GM19467 (cell line): ENCODE measurements around the gene PDZD8.
A peak's percentile ranks its signal among the peaks of the same experiment; 100 is the strongest.

Experiments
- ATAC-seq: cut with Tn5 transposase; IDR thresholded peaks from one replicate; pipeline ENCODE4 v1.9.1; 2021; ENCODE audit warnings: mild to moderate bottlenecking, moderate library complexity; ENCODE audit not compliant: unreplicated experiment

The PDZD8 gene, protein sequence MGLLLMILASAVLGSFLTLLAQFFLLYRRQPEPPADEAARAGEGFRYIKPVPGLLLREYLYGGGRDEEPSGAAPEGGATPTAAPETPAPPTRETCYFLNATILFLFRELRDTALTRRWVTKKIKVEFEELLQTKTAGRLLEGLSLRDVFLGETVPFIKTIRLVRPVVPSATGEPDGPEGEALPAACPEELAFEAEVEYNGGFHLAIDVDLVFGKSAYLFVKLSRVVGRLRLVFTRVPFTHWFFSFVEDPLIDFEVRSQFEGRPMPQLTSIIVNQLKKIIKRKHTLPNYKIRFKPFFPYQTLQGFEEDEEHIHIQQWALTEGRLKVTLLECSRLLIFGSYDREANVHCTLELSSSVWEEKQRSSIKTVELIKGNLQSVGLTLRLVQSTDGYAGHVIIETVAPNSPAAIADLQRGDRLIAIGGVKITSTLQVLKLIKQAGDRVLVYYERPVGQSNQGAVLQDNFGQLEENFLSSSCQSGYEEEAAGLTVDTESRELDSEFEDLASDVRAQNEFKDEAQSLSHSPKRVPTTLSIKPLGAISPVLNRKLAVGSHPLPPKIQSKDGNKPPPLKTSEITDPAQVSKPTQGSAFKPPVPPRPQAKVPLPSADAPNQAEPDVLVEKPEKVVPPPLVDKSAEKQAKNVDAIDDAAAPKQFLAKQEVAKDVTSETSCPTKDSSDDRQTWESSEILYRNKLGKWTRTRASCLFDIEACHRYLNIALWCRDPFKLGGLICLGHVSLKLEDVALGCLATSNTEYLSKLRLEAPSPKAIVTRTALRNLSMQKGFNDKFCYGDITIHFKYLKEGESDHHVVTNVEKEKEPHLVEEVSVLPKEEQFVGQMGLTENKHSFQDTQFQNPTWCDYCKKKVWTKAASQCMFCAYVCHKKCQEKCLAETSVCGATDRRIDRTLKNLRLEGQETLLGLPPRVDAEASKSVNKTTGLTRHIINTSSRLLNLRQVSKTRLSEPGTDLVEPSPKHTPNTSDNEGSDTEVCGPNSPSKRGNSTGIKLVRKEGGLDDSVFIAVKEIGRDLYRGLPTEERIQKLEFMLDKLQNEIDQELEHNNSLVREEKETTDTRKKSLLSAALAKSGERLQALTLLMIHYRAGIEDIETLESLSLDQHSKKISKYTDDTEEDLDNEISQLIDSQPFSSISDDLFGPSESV

DNA sequence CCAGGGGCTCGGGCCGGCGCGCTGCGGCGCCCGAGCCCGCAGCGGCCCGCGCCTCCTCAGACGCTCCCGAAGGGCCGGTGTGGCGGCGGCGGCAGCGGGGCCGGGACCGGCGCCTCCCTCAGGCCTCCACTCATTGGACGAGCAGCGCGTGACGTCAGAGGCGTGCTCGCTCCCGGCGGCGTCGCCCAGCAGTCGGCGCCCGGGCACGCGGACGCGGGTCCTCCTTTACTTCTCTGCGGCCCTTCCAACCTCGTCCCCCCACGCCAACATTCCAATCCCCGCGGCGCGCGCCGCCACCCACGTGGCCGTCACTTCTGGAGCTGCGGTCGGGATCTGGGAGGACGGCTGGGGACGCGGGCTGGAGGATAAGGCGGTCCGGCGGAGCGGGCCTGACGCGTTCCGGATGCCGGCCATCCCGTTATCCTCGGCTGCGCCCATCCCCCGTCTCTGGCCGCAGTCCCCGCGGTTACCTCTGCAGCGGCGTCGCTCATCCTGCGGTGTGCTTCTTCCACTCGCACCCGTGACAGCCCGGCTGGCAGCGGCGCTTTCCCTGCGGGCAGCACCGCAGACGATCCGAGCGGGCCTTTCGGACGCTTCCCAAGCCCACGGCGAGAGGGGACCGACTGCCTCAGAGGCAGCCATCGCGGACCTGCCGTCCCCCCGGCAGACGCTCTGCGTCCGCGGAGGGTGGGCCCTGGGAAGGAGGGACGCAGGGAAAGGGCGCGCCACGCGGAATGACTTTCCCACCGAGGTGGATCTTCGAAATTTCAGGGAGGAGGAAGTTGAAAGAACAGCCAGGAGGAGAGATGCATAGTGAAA lies at the start of gene PDZD8:
Gene PDZD8 (minus strand): TSS at position 81 of the 819 bp plus-strand sequence. CDS start 213 bp downstream, outside the sequence.
- ATAC-seq, result peak; percentile 82

- no peak for ATAC-seq
Observed at GRCh38 chr10:117424171-117424570, 48.9 kb upstream of the PDZD8 start.

DNA sequence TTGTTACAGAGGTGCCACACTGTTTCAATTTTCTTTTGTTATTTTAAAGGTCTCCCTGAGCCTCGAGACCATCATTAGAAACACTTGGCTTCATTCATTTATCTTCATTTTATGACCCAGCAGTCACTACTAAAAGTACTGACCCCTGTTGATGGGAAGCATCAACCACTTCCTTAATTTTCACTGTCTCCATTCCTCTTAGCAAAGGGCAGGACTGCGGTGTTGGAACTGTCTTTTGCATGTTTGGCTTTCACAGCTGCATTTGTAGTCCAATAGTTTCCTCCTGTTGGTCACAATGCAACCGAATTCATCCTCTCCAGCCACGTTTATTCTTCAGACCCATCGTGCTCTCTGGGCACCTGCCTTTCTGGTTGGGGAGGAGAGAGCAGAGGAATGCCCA lies 46.7 kb upstream of the PDZD8 start:
- ATAC-seq, result no peak

DNA sequence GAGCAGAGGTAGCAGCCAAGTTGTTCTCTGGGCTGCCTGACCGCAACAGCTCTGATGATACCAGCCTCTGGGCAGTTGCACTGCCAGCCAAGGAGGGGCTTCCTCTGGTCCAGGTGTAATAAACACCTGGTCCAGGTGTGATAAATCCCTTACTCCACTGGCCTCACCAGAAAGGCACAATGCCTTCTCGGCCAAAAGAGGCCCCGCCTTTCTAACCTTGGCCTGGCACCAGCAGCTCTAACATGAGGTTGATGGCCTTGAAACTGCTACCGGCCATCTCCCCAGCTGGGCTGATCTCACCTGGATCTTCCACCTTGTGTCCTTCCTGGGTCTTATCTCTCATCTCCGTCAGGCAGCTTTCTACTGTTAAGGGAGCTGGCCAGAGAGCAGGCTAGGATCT lies 45.5 kb upstream of the PDZD8 start:
- ATAC-seq, result no peak

DNA sequence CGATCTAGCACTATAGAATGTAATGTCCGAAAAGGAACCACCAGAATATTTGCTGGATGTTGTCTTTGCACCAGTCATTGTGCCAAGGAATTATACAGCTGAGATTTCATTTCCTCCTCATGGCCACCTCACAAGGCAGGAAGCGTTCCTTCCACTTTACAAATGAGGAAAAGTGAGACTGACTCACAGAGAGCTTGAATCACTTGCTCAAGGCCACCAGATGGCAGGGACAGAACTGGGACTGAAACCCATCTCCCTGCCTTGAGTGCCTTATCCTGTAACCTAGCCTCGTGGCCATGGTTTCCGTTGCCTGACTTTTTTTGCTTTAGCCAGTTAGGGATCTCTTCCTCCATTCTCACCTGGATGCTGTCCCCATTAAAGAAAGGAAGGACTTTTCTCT lies 44.7 kb upstream of the PDZD8 start:
- ATAC-seq, result no peak

GRCh38 chr10:117419159-117419558 lies 43.9 kb upstream of the PDZD8 start:
- no peak for ATAC-seq

- no peak for ATAC-seq
Observed at GRCh38 chr10:117418121-117418520, 42.9 kb upstream of the PDZD8 start.

GRCh38 chr10:117417196-117417595 lies 42.0 kb upstream of the PDZD8 start:
- ATAC-seq, result no peak

GRCh38 chr10:117413928-117414618 lies 38.8 kb upstream of the PDZD8 start:
- ATAC-seq, result no peak

DNA sequence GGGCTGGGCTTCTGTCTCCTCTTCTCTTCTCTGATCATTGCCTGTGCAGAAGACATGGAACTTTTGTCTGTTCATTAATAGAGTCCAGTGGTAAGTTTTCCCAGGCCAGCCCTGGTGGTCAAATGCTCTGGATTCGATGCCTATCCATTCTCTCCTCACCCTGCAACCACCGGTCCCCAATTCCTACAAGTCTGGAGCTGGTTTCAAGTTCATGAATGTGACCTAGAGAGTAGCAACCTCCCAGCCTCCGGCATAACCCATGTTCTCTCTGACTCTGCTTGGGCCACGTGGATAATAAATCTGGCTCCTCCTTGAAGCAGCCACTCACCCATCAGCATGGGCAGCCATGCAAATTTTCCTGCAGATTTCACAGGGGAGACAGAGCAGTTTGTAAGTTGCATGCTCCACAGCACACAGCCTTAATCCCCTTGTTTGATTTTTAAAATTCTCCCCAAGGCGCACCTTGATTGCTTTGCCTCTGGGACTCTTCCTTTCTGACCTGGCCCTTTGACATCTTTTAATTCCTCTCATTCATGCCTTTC lies 37.3 kb upstream of the PDZD8 start:
- no peak for ATAC-seq

- no peak for ATAC-seq
Observed at GRCh38 chr10:117411479-117412399, 36.5 kb upstream of the PDZD8 start.

DNA sequence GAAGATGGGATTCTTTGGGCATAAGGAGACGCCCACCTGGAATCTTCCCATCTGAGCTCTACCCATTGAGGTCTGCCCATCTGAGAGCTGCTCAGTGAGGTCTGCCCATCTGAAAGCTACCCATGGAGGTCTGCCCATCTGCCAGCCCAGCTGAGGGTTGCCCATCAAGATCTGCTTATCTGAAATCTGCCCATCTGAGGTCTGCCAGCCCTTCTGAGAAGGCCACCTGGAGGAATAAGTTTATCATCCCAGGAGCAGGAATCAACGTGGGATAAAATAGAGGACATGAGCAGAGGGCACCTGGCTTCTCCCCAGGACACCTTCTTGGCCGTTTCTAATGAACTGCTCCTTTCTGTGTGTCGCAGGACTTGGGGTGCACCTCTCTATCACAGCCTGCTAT lies 35.3 kb upstream of the PDZD8 start:
- ATAC-seq, result no peak

DNA sequence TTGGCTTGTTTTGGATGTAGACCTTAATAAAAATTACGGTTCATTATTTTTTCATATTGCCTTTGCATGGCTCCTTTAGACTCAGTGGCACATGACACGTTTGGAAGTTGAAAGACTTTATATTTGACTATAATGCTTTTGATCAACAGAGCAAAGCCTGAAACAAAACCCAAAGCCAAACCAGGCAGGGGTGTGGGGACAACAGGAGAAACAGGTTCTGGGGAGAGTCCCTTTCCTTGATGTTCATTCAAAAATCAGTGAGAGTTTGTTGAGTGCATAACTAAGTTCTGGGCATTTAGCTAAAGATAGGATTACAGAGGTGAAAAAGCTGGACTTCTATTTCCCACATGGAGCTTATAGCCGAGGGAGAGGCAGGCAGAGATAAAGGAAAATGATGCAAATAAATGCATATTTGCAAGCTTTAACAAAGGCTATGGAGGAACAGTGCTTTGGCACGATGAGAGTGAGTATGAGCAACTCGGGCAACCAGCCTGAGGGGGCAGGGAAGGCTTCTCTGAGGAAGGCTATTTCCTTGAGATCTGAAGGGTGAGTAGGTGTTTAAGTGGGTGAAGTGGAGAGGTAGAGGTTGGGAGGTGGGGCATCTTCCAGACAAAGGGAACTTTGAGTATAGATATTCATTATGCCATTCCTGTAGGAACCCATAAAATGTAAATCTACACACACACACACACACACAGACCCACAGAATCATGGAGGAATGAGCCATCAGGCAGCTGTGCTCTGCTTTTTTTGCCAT lies 34.5 kb upstream of the PDZD8 start:
- ATAC-seq, result no peak

DNA sequence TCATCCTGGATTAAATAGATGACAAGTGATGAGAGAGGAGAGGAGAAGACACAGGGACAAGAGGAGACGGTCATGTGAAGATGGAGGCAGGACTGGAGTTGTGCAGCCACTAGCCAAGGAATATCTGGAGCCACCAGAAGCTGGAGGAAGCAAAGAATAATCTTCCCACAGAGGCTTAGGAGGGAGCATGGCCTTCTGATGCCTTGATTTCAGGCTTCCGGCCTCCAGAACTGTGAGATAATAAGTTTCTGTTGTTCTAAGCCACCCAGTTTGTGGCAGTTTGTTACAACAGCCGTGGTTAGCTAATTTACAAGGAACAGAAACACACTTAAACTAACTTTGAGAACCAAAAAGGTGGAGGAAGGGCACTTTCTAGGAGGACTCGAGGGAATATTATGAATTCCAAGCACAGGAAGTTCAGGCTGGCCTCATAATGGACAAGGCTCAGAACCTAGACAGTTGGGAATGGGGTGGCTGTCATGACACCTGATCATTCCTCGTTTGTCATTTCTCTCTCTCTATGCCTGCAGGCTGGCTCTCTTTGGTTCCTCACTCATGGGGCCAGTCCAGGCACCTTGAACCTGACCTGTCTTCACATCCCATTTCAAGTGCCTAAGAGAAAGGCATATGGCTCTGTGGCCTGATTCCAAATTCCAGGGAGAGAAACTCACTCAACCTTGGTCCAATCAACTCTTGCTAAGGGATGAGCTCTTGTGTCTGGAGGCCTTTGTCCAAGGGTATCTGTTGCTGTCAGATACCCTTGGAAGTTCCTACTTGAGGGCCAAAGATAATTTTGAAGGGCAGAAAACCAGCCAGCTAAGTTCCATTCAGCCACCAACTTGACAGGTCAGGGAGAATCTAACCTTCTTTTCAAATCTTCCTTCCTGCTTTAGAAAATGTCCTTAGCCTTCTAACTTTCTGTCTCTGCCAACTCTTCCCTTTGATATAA lies 33.5 kb upstream of the PDZD8 start:
- ATAC-seq, result no peak

GRCh38 chr10:117405730-117406129 lies 30.5 kb upstream of the PDZD8 start:
- ATAC-seq, result no peak

DNA sequence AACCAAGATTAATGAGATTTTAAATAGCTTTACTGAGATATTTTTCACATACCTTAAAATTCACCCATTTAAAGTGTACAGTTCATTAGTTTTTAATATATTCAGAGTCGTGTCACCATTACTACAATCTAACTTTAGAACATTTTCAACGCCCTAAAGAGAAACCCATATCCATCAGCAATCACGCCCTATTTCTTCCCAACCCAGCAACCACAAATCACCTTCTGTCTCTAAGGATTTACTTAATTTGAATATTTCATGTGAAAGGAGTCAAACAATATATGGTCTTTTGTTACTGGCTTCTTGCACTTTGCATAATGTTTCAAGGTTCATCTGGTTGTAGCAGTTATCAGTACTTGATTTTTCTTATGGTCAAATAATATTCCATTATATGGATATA lies 25.1 kb upstream of the PDZD8 start:
- no peak for ATAC-seq
